Fibroblast of lung (primary cell): ENCODE measurements around the gene CHMP4A. TPM values are rescaled to one million over a fixed set of nuclear protein-coding genes. Genes with fewer than 3 reads are reported as not detected.

ENCODE experiments used
- DNase-seq, 2 donors: peaks; one replicate each; pipeline versions ENCODE4 v3.0.0 to v3.0.0-alpha.2; 2010; ENCODE audit warnings: low read depth in 2 of 2
- H2AFZ ChIP-seq: 2 replicates; pipeline ENCODE4 v1.5.1; 2012; ENCODE audit warnings: low read length, control low read depth, inconsistent platforms
- H3K27ac ChIP-seq: 2 replicates; pipeline ENCODE4 v1.5.1; 2011; ENCODE audit warnings: low read length, control low read depth; ENCODE audit not compliant: insufficient read depth
- H3K27me3 ChIP-seq: 2 replicates; pipeline ENCODE4 v1.5.1; 2011; ENCODE audit warnings: mild to moderate bottlenecking, low read length; ENCODE audit not compliant: control insufficient read depth, insufficient read depth
- H3K36me3 ChIP-seq: 2 replicates; pipeline ENCODE4 v1.5.1; 2011; ENCODE audit warnings: low read length; ENCODE audit not compliant: control insufficient read depth, insufficient read depth
- H3K4me1 ChIP-seq: 2 replicates; pipeline ENCODE4 v1.5.1; 2011; ENCODE audit warnings: low read length; ENCODE audit not compliant: control insufficient read depth, insufficient read depth; ENCODE audit errors: extremely low read depth
- H3K4me2 ChIP-seq: 2 replicates; pipeline ENCODE4 v1.5.1; 2011; ENCODE audit warnings: low read length, control low read depth; ENCODE audit not compliant: insufficient read depth; ENCODE audit errors: extremely low read depth
- H3K4me3 ChIP-seq, 4 experiments: fragments of 200-600 bp in 1 of 4; sonication (generic) in 1 of 4; replicated peaks in 1 of 4; 2 replicates each; pipeline ENCODE4 v1.5.1; 2011 to 2016; ENCODE audit warnings: low read length in 4 of 4, low read depth in 3 of 4, mild to moderate bottlenecking in 3 of 4, control low read depth in 2 of 4, inconsistent platforms in 1 of 4, mixed read lengths in 1 of 4; ENCODE audit not compliant: insufficient read depth in 1 of 4; ENCODE audit errors: control extremely low read depth in 1 of 4
- H3K79me2 ChIP-seq: 2 replicates; pipeline ENCODE4 v1.5.1; 2012; ENCODE audit warnings: mild to moderate bottlenecking, low read length, inconsistent platforms; ENCODE audit not compliant: control insufficient read depth, insufficient read depth
- H3K9ac ChIP-seq: 2 replicates; pipeline ENCODE4 v1.5.1; 2011; ENCODE audit warnings: mild to moderate bottlenecking, low read length, control low read depth; ENCODE audit not compliant: insufficient read depth
- H3K9me3 ChIP-seq: 2 replicates; pipeline ENCODE4 v1.5.1; 2012; ENCODE audit warnings: low read depth, low read length; ENCODE audit not compliant: control insufficient read depth, insufficient read depth
- H4K20me1 ChIP-seq: 2 replicates; pipeline ENCODE4 v1.5.1; 2011; ENCODE audit warnings: low read length; ENCODE audit not compliant: control insufficient read depth, insufficient read depth; ENCODE audit errors: extremely low read depth
- CTCF ChIP-seq, 2 donors: IDR thresholded peaks in 1 of 2; conservative IDR thresholded peaks in 1 of 2; 1 replicate in 1 of 2; 2 replicates in 1 of 2; pipeline ENCODE4 v1.5.1; 2011 to 2012; ENCODE audit warnings: low read length in 2 of 2, control low read depth in 1 of 2, inconsistent platforms in 1 of 2, low read depth in 1 of 2, mild to moderate bottlenecking in 1 of 2
- EZH2 ChIP-seq: IDR thresholded peaks from 2 replicates; pipeline ENCODE4 v1.5.1; 2012; ENCODE audit warnings: low read length, control low read depth, mild to moderate bottlenecking; ENCODE audit errors: missing control alignments
- polyA plus RNA-seq, 2 donors: library from polyadenylated mRNA; depleted of rRNA in 1 of 2; stranded (reverse) in 1 of 2; unstranded in 1 of 2; fragments of >200 nt; gene quantifications; 2 replicates each; pipeline ENCODE4 v1.2.1, GENCODE V29; 2011 to 2012; ENCODE audit warnings: missing spikeins in 1 of 2
- total RNA-seq: library from RNA; depleted of rRNA; stranded (reverse); fragments of >200 nt; gene quantifications from 2 replicates; pipeline ENCODE4 v1.2.1, GENCODE V29; 2014

CHMP4A gene
- total and polyA plus RNA-seq, 2 donors (not counting 1 experiment from before 2014, with no cell fraction given) = 22.1 to 96.8 TPM

- peak within 1 kb of the TSS; percentile 76 for H3K9ac ChIP-seq
- TF ChIP-seq EZH2 = no peak
- no peak for TF ChIP-seq CTCF (conservative IDR thresholded peaks at IDR 0.05 in 1 of 2, IDR thresholded peaks at IDR 0.05 in 1 of 2; ENCODE audit: low read depth in 1 of 2, low read length in 2 of 2)
- no peaks in the 10 kb centered on the region for H3K9me3 ChIP-seq
- H4K20me1 ChIP-seq = no peaks in the 10 kb centered on the region
- H3K36me3 ChIP-seq = peaks cover 12% of the 10 kb centered on the region
- H2AFZ ChIP-seq = peak within 1 kb of the TSS; percentile 96
- H3K27me3 ChIP-seq = no peaks in the 10 kb centered on the region
- peak within 1 kb of the TSS; percentile 100 for H3K4me2 ChIP-seq
- H3K4me3 ChIP-seq = peak within 1 kb of the TSS; percentile 66 to 82 (median 73)
- DNase-seq = peak; percentile 94 to 96
- peaks cover 64% of the 10 kb centered on the region for H3K79me2 ChIP-seq
- H3K4me1 ChIP-seq = peaks cover 15% of the 10 kb centered on the region
- peak within 1 kb of the TSS; percentile 89 for H3K27ac ChIP-seq
These were observed 18.9 kb upstream of the CHMP4A start, which contains the start of gene NEDD8 for GRCh38 chr14:24232121-24232644. NEDD8 (minus strand) TSS chr14:24232367; CDS start chr14:24232267, 100 bp downstream.

- peak overlapping the region; percentile 89 for H2AFZ ChIP-seq
- H3K36me3 ChIP-seq = peaks cover 6% of the 10 kb centered on the region
- DNase-seq = no peak
- peak overlapping the region; percentile 66 to 82 (median 73) for H3K4me3 ChIP-seq
- H3K9ac ChIP-seq = peak overlapping the region; percentile 76
- no peaks in the 10 kb centered on the region for H3K27me3 ChIP-seq
- H3K27ac ChIP-seq = peak overlapping the region; percentile 89
- H3K4me2 ChIP-seq = peak overlapping the region; percentile 57
- no peaks in the 10 kb centered on the region for H3K9me3 ChIP-seq
- H3K4me1 ChIP-seq = peaks cover 15% of the 10 kb centered on the region
- no peak for TF ChIP-seq EZH2
- TF ChIP-seq CTCF (conservative IDR thresholded peaks at IDR 0.05 in 1 of 2, IDR thresholded peaks at IDR 0.05 in 1 of 2; ENCODE audit: low read depth in 1 of 2, low read length in 2 of 2) = no peak
- H3K79me2 ChIP-seq = peaks cover 70% of the 10 kb centered on the region
- no peaks in the 10 kb centered on the region for H4K20me1 ChIP-seq
These were observed 18.2 kb upstream of the CHMP4A start for GRCh38 chr14:24231263-24232120.

- Histone ChIP-seq H3K27ac (no peak overlapping the region), H4K20me1 (no peaks in the 10 kb centered on the region), H3K79me2 (peaks cover 69% of the 10 kb centered on the region), H3K4me2 (no peak overlapping the region), H3K4me1 (peaks cover 14% of the 10 kb centered on the region), H2AFZ (no peak overlapping the region), H3K27me3 (no peaks in the 10 kb centered on the region), H3K36me3 (peaks cover 3% of the 10 kb centered on the region), H3K9ac (no peak overlapping the region), H3K9me3 (no peaks in the 10 kb centered on the region), H3K4me3 (no peak overlapping the region)
- TF ChIP-seq CTCF (conservative IDR thresholded peaks at IDR 0.05 in 1 of 2, IDR thresholded peaks at IDR 0.05 in 1 of 2; ENCODE audit: low read depth in 1 of 2, low read length in 2 of 2) (no peak), EZH2 (no peak)
- no peak for DNase-seq
These were observed 15.6 kb upstream of the CHMP4A start for GRCh38 chr14:24228902-24229301.
